SHP77 treated with DMSO at 0.1 percent for 48 hours (cell line): Measurements from ENCODE around the gene ADAM20.
"Not testable (repeated sequence)": the region's sequence is repeated elsewhere in the genome, so short reads cannot be mapped to it uniquely, and the experiment has no call there.

Source experiments
- DNase-seq: peaks from one replicate; lab custom pipeline; 2025; lab: John Stamatoyannopoulos, UW

Gene ADAM20

GRCh38 chr14:70534904-70535303, at the start of gene ADAM20:
ADAM20 (minus strand) TSS chr14:70535004; CDS start chr14:70524757, 10,247 bp downstream.
- DNase-seq, result no peak

- no peak for DNase-seq
Measured at GRCh38 chr14:70576891-70577290, 42.1 kb upstream of the ADAM20 start.

- DNase-seq, result no peak
Measured at GRCh38 chr14:70573050-70573449, 38.2 kb upstream of the ADAM20 start.

- no peak for DNase-seq
Measured at GRCh38 chr14:70571139-70571538, 36.3 kb upstream of the ADAM20 start.

GRCh38 chr14:70567791-70568190, 33.0 kb upstream of the ADAM20 start:
- DNase-seq, result no peak

GRCh38 chr14:70563869-70564268, 29.1 kb upstream of the ADAM20 start:
- no peak for DNase-seq

GRCh38 chr14:70563417-70563816, 28.6 kb upstream of the ADAM20 start:
- no peak for DNase-seq

GRCh38 chr14:70558356-70558755, 23.6 kb upstream of the ADAM20 start:
- no peak for DNase-seq

GRCh38 chr14:70555890-70556289, 21.1 kb upstream of the ADAM20 start:
- no peak for DNase-seq

- no peak for DNase-seq
Measured at GRCh38 chr14:70538087-70538486, 3.3 kb upstream of the ADAM20 start.

GRCh38 chr14:70536830-70537229, 2.0 kb upstream of the ADAM20 start:
- no peak for DNase-seq

- DNase-seq, result no peak
Measured at GRCh38 chr14:70530417-70530816, 4.4 kb downstream of the ADAM20 start.

GRCh38 chr14:70527501-70528105, 7.2 kb downstream of the ADAM20 start:
- no peak for DNase-seq

- no peak for DNase-seq
Measured at GRCh38 chr14:70525691-70526090, 9.1 kb downstream of the ADAM20 start.

- no peak for DNase-seq
Measured at GRCh38 chr14:70515811-70516210, 19.0 kb downstream of the ADAM20 start.

- DNase-seq, result no peak
Measured at GRCh38 chr14:70514168-70515069, 20.4 kb downstream of the ADAM20 start.

GRCh38 chr14:70498191-70498590, 36.6 kb downstream of the ADAM20 start:
- DNase-seq, result no peak

- no peak for DNase-seq
Measured at GRCh38 chr14:70489579-70490200, 45.1 kb downstream of the ADAM20 start.

- DNase-seq, result not testable (repeated sequence)
Measured at GRCh38 chr14:70477356-70478105, 57.3 kb downstream of the ADAM20 start.

- not testable (repeated sequence) for DNase-seq
Measured at GRCh38 chr14:70475459-70475858, 59.3 kb downstream of the ADAM20 start.

GRCh38 chr14:70473825-70474224, 61.0 kb downstream of the ADAM20 start:
- no peak for DNase-seq
